HG03469 (cell line): ENCODE results near the gene ADAMTSL1.

Source experiments
- ATAC-seq: cut with Tn5 transposase; IDR thresholded peaks from one replicate; pipeline ENCODE4 v1.9.1; 2021; ENCODE audit warnings: mild to moderate bottlenecking, moderate library complexity, moderate number of reproducible peaks; ENCODE audit not compliant: unreplicated experiment

ADAMTSL1 gene

DNA sequence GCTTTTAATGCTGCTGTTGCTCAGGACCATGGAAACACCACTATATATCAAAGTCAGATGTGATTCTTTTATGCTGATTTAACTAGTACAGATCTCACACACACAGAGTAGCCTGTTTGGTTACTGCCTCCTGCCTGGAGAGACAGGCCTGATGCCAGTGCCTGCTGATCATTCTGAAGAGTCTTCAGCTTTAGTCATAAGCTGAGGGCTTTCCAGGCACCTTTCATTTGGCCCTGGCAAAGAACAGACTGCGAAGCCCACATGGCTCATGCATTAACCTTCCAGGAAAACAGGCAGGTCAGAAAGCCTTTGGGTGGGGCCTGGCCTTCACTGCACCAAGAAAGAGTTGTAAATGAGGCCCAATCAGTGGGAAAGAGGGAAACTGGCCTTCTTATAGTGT, 414.3 kb downstream of the ADAMTSL1 start:
- ATAC-seq = no peak

DNA sequence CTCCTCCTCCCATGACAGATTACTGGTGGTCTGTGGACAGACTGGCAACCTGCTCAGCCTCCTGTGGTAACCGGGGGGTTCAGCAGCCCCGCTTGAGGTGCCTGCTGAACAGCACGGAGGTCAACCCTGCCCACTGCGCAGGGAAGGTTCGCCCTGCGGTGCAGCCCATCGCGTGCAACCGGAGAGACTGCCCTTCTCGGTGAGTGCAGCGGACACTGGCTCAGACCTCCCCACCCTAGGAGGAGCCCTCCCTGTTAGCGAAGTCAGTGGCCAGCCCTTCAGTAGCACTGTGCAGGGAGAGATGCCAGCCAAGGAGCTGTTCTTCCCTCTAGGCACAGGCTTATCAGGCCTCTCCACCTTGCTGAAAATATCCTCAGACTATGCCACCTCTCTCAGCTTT, 415.6 kb downstream of the ADAMTSL1 start:
- no peak for ATAC-seq

DNA sequence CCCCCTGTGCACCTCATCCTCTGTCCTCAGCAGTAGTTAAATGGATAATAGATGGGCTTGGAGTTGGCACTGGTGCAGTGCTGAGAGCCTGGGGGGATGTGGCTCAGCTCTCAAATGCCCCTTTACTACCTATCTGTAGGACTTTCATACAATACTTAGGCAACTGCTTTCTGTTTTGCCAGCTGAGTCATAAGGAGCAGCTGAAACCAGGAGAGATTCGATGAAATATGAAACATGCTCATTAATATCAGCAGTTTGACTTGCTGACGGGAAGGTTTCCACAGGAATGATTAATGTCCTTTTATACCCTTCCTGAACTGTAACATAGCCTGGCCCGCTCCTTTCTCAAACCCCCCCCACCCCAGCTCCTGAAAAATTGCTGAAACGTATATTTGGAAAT, 416.4 kb downstream of the ADAMTSL1 start:
- ATAC-seq = no peak

DNA sequence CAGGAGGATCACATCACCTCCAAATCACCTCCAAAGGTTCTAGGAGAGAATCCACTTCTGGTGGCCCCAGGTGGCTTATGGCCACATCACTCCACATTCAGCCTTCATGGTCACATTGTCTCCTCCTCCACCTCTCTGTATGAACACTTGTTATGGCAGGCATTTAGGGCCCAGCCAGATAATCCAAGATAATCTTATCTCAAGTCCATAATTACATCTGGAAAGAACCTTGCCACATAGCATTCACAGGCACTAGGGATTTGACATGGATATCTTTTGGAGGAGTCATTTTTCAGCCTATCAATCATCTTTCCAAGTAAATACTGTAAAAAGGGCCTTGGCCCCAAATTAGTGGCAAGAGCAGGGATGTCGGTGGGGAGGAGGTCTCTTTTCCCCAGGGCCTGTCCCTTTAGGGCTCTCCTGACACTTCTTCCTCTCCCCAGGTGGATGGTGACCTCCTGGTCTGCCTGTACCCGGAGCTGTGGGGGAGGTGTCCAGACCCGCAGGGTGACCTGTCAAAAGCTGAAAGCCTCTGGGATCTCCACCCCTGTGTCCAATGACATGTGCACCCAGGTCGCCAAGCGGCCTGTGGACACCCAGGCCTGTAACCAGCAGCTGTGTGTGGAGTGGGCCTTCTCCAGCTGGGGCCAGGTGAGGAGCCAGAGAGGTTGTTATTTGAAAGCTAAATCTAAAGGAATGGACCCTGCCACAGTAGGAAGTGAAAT, 418.2 kb downstream of the ADAMTSL1 start:
- ATAC-seq = no peak

DNA sequence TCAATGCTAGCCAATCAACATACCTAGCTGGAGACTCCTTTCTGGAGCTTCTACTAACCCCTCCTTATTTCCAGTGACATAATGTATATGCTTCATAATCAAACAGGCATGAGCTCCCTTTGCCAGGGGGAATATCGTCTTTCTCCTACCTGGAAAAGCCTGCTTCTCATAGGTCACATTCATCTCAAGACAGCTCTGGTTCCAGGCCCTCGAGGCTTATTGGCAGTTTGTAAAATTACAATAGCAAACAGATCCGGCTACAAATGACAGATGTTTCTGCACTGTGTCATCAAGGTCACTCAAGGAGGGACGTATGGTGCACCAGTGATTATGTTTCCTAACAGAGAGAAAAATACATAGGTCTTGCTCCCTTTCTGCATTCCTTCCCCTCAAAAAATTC, 419.1 kb downstream of the ADAMTSL1 start:
- ATAC-seq = no peak

DNA sequence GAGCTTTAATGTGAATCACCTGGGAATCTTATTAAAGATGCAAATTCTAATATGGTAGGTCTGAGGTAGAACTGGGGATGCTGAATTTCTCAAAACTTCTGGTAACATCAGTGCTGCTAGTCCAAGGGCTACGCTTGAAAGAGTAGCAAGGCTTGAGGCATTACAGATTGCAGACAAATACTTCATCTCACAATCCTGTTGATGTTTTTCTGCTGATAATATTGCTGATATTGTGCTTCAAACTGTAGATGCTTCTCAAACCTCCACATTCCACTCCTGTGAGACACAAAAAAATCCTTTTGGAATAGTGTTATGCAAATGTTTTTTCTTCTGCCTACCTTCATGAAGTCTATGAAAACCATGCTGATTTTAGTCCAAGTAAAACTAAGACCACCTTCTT, 419.5 kb downstream of the ADAMTSL1 start:
- ATAC-seq = no peak

DNA sequence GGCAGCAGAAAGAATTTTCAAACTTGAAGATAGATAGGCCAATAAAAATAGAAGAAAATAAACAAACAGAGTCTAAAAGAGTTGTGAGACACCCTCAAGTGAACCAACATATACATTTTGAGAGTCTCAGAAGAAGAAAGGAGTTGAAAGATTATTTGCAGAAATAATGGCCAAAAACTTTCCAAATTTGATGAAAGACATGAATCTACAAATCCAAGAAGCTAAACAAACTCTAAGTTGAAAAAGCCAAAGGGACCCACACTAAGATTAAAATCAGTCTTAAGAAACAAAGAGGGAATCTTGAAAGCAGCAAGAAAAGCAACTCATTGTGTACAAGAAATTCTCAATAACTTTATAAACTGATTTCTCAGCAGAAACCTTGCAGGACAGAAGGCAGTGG, 422.1 kb downstream of the ADAMTSL1 start:
- ATAC-seq = no peak

DNA sequence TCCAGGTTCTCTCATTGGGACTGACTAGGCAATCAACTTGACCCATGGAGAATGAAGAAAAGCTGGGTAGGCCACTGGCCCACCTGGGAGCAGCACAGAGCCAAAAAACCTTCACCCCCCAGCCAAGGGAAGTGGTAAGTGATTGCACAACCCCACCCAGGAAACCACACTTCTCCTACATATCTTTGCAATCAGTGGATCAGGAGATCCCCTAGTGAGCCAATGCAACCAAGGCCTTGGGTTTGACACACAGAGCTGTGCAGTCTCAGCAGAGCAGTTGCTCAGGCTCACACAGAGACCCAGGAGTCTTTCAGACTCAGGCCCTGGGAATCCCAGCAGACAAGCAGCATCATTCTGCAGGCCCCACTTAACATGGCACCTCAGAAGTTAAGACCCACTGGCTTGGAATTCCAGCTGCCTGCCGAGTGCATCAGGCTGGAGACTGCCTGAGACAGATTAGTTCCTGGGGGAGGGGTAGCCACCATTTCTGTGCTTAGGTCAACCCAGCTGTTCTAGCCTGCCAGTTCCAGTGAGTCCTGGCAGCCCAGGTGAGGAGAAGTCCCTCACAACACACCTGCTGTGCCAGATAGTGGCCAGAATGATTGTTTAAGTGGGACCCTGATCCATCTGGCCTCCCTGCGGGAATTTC, 422.7 kb downstream of the ADAMTSL1 start:
- no peak for ATAC-seq

DNA sequence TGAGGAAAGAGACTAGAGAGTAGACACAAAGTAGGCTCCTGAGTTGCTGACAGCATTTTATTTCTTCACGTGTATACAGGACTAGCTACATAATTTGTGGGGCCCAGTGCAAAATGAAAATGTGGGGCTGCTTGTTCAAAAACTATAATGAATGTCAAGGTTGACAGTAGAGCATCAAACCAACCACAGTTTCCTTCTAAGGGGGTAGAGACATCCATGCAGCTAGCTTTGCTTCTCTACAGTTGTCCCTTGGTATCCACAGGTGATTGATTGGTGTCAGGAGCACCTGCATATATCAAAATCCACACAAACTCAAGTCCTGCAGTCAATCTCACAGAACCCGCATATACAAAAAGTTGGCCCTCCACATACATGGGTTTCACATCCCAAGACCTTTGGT, 429.5 kb downstream of the ADAMTSL1 start:
- no peak for ATAC-seq

DNA sequence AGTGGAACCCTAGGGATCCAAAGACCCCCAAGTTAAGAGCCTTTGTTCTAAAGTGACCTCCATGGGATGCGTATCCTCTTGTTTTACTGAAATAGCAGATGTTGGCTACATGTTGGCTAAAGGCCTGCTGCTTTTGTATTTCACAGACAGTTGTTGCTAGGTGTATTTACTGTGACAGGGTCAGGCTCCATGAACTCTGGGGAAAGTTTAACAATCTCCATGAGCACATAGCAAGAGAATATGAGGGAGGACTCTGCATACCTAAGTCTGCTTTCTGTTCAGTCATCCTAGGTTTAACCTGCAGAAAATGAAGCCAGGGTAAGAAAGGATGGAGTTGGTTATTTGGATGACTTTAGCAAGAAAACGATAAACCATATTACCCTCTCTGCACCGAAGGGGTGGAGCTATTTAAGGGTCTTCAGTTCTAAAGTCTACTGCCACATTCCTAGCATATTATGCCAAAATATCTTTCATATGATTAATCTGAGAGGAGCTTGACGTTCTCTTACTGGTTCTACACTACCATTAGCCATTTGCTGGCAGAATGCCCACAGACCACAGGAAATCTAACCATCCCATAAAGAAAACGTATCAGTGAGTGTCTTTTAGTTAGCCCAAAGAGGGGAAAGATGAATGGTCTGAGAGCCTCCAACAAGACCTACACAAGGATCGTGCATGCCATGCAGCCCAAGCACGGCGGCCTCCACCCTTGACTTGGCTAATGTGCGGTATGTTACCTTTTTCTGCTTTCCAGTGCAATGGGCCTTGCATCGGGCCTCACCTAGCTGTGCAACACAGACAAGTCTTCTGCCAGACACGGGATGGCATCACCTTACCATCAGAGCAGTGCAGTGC, 431.3 kb downstream of the ADAMTSL1 start:
- ATAC-seq = no peak

DNA sequence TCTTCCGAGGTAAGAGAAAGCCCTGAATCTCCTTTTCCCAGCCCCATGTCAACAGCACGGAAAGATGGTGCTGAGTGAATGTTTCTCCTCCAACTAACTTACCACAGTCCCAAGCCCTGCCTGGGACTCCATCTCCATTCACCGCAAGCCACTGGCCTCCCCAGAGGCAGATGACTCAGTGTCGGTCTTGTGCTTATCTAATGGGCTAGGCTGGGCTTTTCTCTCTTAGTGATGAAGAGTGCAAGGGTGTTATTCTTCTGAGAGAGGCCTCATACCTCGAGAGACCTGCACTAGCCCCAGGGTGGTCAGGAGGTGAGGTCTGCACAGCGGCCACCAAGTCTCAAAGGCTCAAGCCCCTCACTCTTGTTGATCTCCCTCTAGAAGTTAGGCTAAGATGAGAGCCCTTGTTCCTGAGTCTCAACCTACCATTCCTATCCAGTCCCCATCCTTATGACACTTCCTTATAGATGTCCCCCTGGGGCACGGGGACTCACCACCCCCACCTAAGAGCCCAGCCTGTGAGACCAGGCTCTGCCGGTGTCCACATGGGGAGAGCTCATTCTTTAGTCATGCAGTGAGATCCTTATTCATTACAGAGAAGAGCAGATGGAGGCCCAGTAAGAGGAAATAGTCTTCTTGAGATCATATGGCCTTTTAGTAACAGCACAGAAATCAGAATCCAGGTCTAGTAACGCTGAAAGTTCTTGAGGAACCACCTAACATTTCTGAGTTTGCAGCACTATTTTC, 432.1 kb downstream of the ADAMTSL1 start:
- ATAC-seq = no peak

DNA sequence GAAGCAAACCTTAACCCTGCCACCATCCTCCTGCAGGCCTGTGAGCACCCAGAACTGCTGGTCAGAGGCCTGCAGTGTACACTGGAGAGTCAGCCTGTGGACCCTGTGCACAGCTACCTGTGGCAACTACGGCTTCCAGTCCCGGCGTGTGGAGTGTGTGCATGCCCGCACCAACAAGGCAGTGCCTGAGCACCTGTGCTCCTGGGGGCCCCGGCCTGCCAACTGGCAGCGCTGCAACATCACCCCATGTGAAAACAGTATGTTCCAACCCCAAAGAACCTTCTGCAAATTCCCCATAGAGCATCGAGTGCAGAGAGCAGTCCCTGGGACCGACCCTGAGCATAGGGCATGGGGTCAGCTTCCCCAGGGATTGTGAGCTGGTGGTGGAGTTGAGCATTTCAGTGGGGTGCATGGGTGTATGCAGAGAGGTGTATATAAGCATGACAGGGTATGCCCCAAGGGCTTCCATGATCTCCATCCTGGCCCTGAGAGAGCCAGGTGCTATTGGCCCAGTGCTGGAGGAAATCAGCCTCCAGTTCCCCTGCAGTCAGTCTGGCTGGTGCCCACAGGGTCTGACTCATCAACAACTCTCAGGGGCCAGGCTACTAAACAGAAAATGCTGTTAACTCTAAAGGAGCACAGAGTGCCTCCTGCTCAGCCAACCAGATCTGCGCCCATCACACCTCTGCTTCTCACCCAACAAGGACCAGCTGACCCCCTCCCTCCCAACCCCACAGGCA, 432.9 kb downstream of the ADAMTSL1 start:
- ATAC-seq = peak; percentile 49

DNA sequence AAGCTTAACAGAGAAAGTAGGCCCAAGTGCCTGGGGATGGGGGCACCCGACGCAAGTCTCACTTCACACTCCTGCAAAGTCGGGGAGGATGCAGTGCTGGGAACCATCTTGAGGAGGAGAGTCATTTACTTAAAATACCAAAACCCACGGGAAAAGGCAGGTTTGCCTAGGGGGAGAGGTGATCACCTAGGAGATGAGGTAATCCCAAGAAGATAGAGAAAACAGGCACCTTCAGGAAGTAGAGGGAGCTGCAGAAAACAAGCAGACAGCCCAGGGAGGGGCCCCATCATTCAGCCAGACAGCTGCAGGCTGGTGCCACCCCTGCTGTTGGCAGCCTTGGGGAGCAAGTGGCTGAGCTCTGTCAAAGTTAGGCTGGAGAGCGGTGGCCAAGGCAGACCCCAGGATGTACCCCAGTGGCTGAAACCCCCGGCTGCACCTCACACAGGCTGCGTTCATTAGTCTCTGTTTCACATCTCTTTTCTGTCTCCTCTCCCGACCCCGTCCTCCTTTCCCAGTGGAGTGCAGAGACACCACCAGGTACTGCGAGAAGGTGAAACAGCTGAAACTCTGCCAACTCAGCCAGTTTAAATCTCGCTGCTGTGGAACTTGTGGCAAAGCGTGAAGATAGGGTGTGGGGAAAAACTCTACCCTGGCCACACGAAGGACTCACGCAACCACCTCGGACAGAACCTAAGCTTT, 434.1 kb downstream of the ADAMTSL1 start:
- no peak for ATAC-seq

DNA sequence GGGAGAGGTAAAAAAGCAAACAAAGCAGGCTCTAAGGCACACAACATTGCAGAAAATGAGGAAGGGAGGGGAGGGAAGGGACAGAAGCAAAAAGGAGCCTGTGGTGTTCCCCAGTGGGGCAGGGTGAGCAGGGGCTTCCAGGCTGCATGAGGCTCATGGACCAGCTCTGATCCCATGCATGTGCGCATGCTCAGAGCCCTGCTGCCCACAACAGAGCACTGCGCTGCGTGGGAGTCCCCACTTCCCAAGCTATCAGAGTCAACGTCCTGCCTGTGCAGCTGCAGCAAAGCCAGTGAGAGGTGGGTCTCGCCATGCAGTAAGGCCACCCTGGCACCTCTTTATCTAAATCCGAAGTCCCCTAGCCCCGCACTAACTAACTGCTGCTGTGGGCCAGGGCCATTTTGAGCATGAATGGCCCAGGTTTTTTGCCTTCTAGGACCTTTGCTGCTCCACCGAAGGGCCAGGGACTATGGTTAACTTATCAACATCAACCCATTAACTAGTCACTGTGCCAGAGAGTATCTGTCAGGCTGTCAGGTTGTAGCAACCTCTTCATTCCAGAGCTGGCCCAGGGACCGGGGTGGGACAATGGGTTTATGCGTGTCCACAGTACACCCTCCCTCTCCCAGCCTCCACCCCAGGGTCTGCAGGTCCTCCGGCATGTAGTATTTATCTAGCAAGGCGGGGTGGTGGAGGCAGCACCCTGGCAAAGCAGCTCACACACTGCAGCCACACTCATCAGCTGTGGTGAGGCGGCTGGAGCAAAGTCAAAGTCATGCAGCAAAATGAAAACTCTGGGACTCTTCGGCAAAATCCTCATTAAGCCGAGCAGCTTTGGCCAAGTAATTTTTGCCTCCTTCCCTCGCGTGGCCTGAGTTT, 435.4 kb downstream of the ADAMTSL1 start:
- no peak for ATAC-seq

DNA sequence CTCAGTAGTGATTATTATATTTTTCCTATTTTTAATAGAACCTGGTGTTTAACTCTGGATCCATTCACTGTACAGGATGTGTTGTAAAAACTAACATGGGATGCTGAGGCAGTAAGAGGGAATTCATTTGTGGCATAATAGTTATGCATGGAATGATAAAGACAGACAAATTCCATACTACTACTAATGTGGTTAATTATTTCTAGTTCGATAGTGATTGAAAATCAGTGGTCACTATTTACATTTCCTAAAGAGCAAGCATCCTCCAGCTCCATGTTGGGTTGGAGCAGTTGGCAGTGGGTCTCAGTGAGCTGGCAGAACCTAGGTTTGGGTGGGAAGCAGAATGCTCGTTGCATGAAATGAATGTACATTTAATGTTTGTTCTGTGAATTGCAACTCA, 436.5 kb downstream of the ADAMTSL1 start:
- ATAC-seq = no peak

DNA sequence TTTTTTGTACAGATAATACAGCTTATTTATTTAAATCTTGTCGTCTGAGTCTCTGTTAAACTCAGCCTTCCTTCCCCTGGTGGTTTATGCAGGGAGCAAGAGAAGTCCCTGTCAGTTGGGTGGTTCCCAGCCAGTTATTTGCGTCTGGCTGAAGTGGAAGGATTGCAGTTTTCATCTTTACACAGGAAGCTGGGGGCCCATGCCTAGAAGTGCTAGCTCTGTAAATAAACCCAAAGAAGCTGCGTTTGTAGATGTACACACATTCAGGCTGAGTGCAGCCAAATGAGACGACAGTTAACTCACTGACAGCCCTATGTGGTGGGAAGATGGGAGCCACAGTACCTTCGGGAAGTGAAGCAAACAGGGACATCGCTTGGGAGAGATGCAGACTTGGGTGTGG, 437.0 kb downstream of the ADAMTSL1 start:
- no peak for ATAC-seq

DNA sequence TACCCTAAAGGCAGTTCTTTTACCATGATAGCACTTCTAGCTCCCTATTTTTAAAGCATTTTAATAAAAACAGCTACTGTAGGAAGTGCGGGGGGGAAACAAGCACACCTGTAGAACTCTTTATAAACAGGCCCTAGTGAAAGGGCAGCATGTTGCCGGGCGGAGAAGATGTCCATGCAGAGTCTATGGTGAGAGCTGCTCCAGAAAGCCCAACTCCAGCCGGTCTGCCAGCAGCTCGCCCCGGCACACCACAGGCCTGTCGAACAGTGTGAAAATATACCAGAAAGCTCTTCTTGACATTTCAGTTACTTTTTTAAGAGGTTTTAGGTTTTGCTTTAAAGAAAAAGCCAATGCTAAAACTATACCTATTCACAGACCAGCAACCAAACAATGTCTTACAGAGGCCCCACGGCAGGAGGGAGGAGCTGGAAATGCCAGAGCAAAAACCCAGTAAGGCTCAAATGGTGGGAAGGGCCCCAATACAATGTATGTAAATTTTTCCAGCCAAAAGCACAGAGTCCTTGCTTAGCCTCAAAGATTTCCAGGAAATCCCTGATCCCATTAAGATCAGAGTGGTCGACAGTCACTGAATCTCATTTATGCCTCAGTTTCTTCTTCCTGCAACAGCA, 437.9 kb downstream of the ADAMTSL1 start:
- ATAC-seq = no peak
